Jurkat, Clone E6-1 (cell line): ENCODE measurements around the gene RNF103.

Source experiments
- DNase-seq: peaks from one replicate; pipeline ENCODE4 v3.0.0-alpha.2; 2011; ENCODE audit warnings: low read depth, low spot score
- H3K4me3 ChIP-seq: 2 replicates; pipeline ENCODE4 v1.5.1; 2011; ENCODE audit warnings: mild to moderate bottlenecking, low read length, control low read depth, moderate library complexity

The RNF103 gene

DNA sequence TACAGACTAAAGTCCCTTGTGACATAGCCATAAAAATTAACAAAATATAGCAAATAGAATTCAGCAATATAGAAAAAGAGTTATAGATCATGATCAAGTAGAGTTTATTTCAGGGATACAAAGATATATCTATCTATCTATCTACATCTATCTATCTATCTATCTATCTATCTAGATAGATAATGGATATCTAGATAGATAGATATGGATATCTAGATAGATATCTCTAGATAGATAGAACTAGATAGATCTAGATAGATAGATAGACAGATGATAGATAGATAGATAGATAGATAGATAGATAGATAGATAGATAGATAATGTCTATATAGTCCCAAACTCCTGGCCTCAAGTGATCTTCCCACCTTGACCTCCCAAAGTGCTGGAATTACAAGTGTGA, 43.1 kb downstream of the RNF103 start:
- DNase-seq, result no peak
- no peak overlapping the region for H3K4me3 ChIP-seq

DNA sequence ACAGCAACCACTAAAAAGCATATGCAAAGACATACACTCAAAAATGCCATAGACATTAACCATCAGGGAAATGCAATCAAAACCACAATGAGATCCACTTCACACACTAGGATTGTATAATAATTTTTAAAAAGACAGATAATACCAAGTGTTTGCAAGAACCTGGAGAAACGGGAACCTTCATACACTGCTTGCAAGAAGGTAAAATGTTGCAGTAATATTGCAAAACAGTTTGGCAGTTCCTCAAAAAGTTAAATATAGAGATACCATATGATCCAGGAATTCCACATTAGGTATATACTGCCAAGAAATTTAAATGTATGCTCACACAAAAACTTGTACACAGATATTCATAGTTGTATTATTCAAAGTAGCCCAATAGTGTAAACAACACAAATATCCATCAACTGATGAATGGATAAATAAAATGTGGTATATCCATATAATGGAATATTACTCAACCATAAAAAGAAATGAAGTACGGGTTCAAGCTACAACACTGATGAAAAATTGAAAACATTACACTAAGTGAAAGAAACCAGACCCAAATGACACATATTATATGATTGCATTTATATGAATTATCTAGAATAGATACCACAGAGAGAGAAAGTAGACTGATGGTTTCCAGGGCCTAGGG, 45.7 kb downstream of the RNF103 start:
- DNase-seq, result no peak
- H3K4me3 ChIP-seq, result no peak overlapping the region

DNA sequence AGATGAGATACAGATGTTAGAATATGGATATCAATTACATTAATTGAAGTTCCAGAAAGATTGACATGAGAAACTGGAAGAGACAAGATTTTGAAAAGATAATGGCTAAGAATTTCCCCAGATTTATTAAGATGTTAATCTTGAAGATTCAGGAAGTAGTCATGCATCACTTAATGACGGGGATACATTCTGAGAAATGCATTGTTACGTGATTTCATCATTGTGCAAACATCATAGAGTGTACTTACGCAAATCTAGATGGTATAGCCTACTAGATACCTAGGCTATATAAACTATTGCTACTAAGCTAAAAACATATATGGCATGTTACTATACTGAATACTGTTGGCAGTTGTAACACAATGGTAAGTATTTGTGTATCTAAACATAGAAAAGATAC, 53.6 kb downstream of the RNF103 start:
- no peak overlapping the region for H3K4me3 ChIP-seq
- no peak for DNase-seq

DNA sequence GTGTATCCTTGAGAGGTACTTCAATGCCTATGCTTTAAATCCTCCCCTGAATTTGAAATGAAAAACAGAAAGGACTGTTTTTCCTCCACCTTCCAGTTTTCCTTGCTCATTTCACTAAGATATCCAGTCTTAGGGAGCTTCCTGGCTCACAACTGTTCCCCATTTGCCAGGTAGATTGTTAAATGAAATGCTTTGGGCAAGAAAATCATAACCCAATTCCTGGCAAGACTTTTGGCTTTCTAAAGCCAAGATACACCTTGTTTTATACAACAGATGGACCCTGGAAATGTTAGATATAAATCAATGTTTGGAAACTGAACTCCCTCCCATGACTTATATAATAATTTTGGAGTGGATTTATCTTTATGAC, 56.9 kb downstream of the RNF103 start:
- DNase-seq, result no peak
- H3K4me3 ChIP-seq, result no peak overlapping the region

DNA sequence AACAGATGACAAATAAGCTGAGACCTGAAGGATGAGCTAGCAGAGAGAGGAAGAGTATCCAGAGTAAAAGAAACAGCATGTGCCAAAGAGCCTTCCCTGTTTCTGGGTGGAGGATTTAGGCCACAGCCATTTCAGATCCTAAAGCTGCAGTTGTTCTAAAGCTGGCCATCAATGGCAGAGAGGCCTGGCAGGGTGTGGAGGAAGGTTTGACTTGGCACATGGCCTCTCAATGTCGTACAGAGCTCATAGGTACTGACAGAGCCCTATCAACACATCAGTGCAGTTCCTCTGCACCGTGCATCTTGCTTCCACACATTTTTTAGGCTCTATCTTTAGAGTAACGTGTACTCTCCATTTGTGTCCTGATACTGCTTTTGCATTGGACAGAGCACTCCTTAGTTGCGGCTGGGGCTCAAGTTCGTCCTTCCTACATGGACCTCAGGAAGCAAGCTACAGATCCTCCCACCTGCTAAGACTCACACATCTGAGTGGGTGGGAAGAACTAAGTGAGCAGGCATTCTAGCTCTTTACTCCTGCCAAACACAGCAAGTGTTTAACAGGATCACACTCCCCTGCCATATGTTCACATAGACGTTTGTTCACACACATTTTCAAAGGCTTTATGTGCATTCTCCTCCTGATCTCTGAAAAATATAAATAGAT, 57.4 kb downstream of the RNF103 start:
- no peak for DNase-seq
- H3K4me3 ChIP-seq, result no peak overlapping the region

DNA sequence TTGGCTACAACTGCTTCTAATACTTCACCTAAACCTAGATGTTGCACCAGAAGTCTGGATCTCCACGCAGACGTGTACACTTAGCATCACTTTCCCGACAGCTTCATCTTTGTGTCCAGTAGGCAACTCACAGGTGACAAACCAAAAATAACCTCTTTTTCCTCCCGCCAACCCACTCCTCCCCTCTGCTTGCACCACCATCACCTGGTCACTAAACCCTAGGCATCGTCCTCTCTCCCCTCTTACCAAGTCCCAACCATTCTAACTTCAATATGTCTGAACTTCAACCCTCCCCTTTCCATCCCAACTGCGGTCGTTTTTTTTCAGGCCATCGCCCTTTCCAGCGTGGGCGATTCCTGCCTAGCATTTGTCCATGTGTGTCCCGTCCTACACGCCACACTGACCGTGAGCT, 60.0 kb downstream of the RNF103 start:
- peak overlapping the region; percentile 93 for H3K4me3 ChIP-seq
- no peak for DNase-seq

DNA sequence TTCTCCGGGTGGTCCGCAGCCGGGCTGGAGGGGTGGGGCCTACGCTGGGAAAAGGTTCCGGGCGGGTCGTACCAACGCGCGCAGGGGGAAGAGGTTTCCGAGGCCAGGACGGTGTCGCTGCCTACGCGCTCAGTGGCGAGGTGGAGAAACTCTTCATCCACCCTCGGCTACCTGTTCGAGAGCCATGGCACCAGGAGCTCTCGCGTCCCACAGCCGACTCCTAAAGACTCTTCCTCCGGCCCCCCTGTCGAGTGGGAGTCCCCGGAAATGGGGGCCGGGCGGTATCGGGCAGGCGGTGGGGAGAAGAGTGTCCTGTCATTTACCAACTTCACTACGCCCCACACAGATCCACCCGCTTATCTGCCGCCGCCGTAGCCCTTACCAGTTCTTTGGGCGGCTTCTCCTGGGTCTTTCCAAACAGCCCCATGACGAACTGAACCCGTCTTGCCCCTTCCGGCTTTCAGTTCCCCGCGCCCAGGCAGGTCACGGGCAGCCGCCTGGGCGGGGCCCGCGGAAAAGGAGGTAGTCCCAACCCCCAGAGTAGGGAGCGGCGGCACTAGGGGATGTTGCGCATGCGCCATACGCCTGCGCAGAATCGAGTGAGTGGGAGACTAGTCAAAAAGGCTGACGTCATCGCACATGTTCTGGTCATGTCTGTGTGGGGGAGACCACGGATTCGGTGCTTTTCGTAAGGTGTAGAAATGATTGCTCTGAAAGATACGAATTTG, 60.6 kb downstream of the RNF103 start, which contains the start of gene CHMP3:
TSS of gene CHMP3 (minus strand) at position 522 of the 728 bp plus-strand sequence. CDS start at position 427, 95 bp downstream.
- peak; percentile 95 for DNase-seq
- H3K4me3 ChIP-seq, result peak within 1 kb of the TSS; percentile 93

DNA sequence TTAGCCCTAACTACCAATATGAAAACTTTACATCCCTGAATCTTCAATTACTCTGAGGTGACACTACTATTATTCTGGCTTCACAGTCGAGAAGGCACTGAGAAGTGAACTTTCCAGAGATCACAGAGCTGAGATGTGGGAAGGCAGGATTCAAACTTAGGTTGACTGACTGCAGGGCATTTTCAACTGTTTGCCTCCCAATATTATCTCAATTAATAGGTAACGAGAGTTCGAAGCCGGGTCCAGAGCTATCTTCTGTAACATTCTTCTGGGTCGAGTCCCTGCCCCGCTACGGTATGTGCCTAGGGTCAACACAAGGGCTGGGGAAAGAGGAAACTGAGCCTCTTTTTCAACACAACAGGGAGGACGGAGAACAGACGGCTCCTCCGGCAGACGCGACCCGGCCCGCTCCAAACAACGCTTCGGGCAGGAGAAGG, 61.2 kb downstream of the RNF103 start:
- DNase-seq, result no peak
- peak overlapping the region; percentile 93 for H3K4me3 ChIP-seq

DNA sequence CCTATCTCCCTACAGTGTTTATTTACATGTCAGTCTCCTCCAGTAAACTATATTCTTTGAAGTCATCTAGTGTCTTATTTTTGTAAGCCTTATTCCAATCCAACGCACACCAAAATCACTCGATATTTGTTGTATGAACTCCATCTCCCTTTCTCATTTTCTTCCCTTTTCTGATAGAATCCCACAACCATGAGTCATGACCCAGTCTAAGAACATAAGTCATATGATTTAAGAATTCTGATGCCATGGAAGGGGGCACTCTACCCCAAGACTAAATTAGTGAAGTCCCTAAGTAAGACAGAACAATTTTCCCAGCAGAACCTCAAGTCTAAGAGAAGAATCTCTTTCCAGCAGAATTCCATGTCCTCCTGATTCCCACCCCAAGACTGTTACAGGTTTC, 65.8 kb downstream of the RNF103 start:
- H3K4me3 ChIP-seq, result no peak overlapping the region
- DNase-seq, result no peak

DNA sequence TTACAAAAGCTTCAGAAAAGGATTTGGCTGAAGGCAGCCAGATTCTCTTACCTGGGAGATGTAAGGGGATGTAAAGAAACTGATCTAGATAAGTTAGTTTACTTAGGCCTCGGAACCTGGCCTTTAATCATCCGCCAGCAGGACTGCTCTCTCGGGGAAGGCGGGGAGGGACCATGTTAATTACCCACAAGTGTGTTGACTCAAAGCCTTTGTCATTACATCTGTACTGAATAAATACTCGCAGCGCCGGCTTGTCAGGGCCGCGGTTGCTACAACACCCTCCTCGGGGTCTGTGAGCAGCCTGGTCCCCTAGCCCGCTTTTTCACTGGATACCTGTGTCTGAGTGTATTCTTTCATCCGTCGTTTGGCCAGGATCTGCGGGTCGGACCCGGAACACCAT, 67.2 kb downstream of the RNF103 start:
- no peak overlapping the region for H3K4me3 ChIP-seq
- DNase-seq, result no peak
